Parathyroid adenoma (tissue), 2 donors: ENCODE measurements around the gene FAM3D.
"Not testable (repeated sequence)": the region's sequence is repeated elsewhere in the genome, so short reads cannot be mapped to it uniquely, and the experiment has no call there.

ENCODE experiments used
- H2AFZ ChIP-seq: fragments of 300-600 bp; sonication (generic); one replicate; pipeline ENCODE4 v1.7.0; 2017; ENCODE audit warnings: antibody characterized with exemption, mild to moderate bottlenecking
- H3K27ac ChIP-seq: fragments of 300-600 bp; sonication (generic); one replicate; pipeline ENCODE4 v1.7.0; 2017
- H3K27me3 ChIP-seq: fragments of 300-600 bp; sonication (generic); one replicate; pipeline ENCODE4 v1.7.0; 2017; ENCODE audit warnings: low read length; ENCODE audit not compliant: control insufficient read depth, insufficient read depth
- H3K36me3 ChIP-seq: fragments of 300-600 bp; sonication (generic); one replicate; pipeline ENCODE4 v1.7.0; 2017; ENCODE audit warnings: low read length; ENCODE audit not compliant: control insufficient read depth, insufficient read depth
- H3K4me1 ChIP-seq: fragments of 300-600 bp; sonication (generic); one replicate; pipeline ENCODE4 v1.7.0; 2017; ENCODE audit warnings: control low read depth
- H3K4me2 ChIP-seq: fragments of 300-600 bp; sonication (generic); one replicate; pipeline ENCODE4 v1.7.0; 2017; ENCODE audit warnings: low read length
- H3K4me3 ChIP-seq: fragments of 300-600 bp; sonication (generic); one replicate; pipeline ENCODE4 v1.7.0; 2017; ENCODE audit warnings: low read depth, low read length
- H3K79me2 ChIP-seq: fragments of 300-600 bp; sonication (generic); one replicate; pipeline ENCODE4 v1.7.0; 2017; ENCODE audit warnings: control low read depth
- H3K9ac ChIP-seq: fragments of 300-600 bp; sonication (generic); one replicate; pipeline ENCODE4 v1.7.0; 2017; ENCODE audit warnings: mild to moderate bottlenecking
- H3K9me3 ChIP-seq: fragments of 300-600 bp; sonication (generic); one replicate; pipeline ENCODE4 v1.7.0; 2017; ENCODE audit warnings: low read length; ENCODE audit not compliant: control insufficient read depth
- CTCF ChIP-seq: fragments of 300-600 bp; sonication (generic); IDR thresholded peaks from one replicate; pipeline ENCODE4 v1.7.0; 2017; ENCODE audit warnings: antibody characterized with exemption, mild to moderate bottlenecking
- donor health status: primary hyperparathyroidism.

Gene FAM3D

DNA sequence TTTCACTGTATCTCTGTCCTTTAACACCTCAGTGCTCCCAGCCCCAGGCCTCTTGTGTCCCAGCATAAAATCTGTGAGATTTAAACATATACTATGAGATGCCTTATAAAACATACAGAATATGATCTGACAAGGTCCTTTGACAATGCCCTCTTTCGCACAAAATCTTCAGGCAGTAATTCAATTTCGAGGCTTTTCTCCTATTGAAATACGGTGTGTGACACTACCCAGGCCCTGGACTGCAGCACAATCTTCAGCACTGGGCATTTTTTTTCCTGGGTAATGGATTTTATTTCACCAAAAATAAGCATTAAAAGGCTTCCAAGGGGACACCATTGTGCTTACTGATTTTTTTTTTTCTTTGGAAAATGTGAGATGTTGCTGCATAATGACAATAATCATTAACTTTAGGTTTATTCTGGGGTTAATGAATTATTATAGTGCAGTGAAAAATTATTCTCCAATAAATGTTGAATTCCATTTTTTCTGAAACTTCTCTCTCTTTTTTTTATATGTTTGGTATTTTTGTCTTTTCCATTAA is 40.9 kb upstream of the FAM3D start:
- Histone ChIP-seq H3K4me2 (no peak overlapping the region), H3K27me3 (no peaks in the 10 kb centered on the region), H2AFZ (no peak overlapping the region)

DNA sequence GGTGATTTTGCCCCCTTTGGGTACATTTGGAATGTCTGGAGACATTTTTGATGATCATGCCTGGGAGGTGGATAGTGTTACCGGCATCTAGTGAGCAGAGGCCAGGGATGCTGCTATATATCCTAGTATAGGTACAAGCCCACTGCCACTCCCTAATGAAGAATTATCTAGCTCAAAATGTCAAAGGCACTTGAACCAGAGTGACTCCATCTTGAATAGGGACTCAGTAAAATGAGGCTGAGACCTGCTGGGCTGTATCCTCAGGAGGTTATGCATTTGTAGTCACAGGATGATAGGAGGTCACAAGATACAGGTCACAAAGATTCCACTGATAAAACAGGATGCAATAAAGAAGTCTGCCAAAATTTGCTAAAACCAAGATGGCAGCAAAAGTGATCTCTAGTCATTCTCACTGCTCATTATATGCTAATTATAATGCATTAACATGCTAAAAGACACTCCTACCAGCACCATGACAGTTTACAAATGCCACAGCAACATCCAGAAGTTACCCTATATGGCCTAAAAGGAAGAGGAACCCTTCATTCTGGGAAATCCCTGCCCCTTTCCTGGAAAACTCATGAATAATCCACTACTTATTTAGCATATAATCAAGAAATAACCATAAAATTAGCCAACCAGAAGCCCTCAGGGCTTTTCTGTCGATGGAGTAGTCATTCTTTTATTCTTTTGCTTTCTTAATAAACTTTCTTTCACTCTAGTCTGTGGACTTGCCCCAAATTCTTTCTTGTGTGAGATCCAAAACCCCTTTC is 40.0 kb upstream of the FAM3D start:
- no peaks in the 10 kb centered on the region for H3K27me3 ChIP-seq
- no peak overlapping the region for H3K9ac ChIP-seq
- H3K36me3 ChIP-seq = no peaks in the 10 kb centered on the region
- H3K4me2 ChIP-seq = no peak overlapping the region
- no peaks in the 10 kb centered on the region for H3K79me2 ChIP-seq
- no peak overlapping the region for H3K27ac ChIP-seq
- no peak for TF ChIP-seq CTCF
- H3K4me3 ChIP-seq = no peak overlapping the region
- no peaks in the 10 kb centered on the region for H3K9me3 ChIP-seq
- H2AFZ ChIP-seq = no peak overlapping the region
- no peaks in the 10 kb centered on the region for H3K4me1 ChIP-seq

More for the DNA sequence above, 40.9 kb upstream of the FAM3D start:
- H3K9me3 ChIP-seq = no peaks in the 10 kb centered on the region
- no peaks in the 10 kb centered on the region for H3K79me2 ChIP-seq
- H3K27ac ChIP-seq = no peak overlapping the region
- H3K4me3 ChIP-seq = no peak overlapping the region
- H3K9ac ChIP-seq = no peak overlapping the region
- no peaks in the 10 kb centered on the region for H3K4me1 ChIP-seq
- no peak for TF ChIP-seq CTCF
- H3K36me3 ChIP-seq = no peaks in the 10 kb centered on the region

DNA sequence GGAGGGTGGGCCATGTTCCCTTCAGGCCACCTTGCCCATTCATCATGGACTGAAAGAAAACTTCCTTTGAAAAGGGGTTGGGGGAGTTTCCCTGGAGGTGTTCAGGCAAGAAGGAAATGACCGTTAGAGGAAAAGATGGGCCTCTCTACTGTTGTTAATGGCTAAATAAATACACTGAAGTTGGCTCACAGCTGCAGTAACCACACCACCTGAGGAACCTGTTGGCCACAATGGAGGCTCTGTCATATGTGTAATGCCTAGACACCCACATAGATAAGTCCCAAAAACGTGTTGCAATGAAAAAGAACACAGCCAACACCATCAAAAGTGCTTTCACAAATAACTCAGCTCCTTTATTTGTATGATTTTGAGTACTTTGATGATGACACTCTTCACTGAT is 38.2 kb upstream of the FAM3D start:
- no peak overlapping the region for H2AFZ ChIP-seq
- no peak for TF ChIP-seq CTCF
- no peaks in the 10 kb centered on the region for H3K9me3 ChIP-seq
- no peak overlapping the region for H3K4me2 ChIP-seq
- H3K36me3 ChIP-seq = no peaks in the 10 kb centered on the region
- H3K9ac ChIP-seq = no peak overlapping the region
- no peaks in the 10 kb centered on the region for H3K4me1 ChIP-seq
- H3K27ac ChIP-seq = no peak overlapping the region
- H3K4me3 ChIP-seq = no peak overlapping the region
- H3K27me3 ChIP-seq = no peaks in the 10 kb centered on the region
- H3K79me2 ChIP-seq = no peaks in the 10 kb centered on the region

DNA sequence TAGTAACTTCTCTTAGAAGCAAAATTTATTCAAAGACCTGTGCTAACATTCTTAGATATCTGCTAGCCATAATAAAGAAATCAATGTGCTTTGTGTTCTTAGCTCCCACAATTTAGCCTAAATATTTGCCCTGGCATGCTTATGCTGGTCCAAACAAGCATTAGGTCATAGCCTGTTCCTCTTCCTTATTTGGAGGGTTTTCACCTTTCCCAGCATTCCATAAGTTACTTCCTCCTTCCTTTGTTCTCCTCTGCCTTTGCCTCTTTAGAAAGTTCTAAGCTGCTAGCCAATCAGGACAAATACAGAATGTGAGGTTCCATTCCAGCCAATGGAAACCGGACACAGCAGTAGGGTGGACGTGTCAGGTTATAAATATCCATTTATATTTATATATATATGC is 37.7 kb upstream of the FAM3D start:
- not testable (repeated sequence) for H3K27ac ChIP-seq, H3K36me3 ChIP-seq, H3K79me2 ChIP-seq, H3K9ac ChIP-seq, H3K27me3 ChIP-seq, H2AFZ ChIP-seq, H3K9me3 ChIP-seq, H3K4me2 ChIP-seq, H3K4me3 ChIP-seq, H3K4me1 ChIP-seq

DNA sequence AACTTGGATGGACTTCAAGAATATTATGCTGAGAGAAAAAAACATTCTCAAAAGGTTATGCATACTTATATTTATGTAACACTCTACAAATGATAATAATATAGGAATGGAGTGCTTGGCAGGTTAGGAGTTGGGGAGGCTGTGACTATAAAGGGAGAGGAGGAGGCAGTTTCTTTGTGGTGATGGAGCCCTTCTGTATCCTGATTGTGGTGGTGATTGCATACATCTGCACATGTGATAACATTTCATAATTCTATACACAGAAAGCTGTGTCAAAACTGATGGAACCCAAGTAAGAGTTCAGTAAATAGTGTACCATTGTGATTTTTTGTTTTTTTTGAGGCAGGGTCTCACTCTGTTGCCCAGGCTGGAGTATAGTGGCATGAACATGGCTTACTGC is 31.7 kb upstream of the FAM3D start:
- Histone ChIP-seq H3K27ac (no peak overlapping the region), H3K36me3 (no peaks in the 10 kb centered on the region), H3K9me3 (no peaks in the 10 kb centered on the region), H2AFZ (no peak overlapping the region), H3K9ac (no peak overlapping the region), H3K4me3 (no peak overlapping the region), H3K27me3 (no peaks in the 10 kb centered on the region), H3K4me2 (no peak overlapping the region), H3K79me2 (no peaks in the 10 kb centered on the region), H3K4me1 (no peaks in the 10 kb centered on the region)
- TF ChIP-seq CTCF = no peak
